WERI-Rb-1 (cell line): ENCODE results near the gene FDX2.

Source experiments
- DNase-seq: peaks from one replicate; pipeline ENCODE4 v3.0.0-alpha.2; 2020
- H3K27ac ChIP-seq: fragments of 250-450 bp; sonication (Bioruptor Pico); 2 replicates; pipeline ENCODE4 v1.5.1; 2020; ENCODE audit warnings: mild to moderate bottlenecking, moderate library complexity
- H3K27me3 ChIP-seq: fragments of 250-450 bp; sonication (Bioruptor Pico); 2 replicates; pipeline ENCODE4 v1.5.1; 2021; ENCODE audit warnings: mild to moderate bottlenecking, low read depth, moderate library complexity; ENCODE audit not compliant: insufficient read depth, severe bottlenecking
- H3K36me3 ChIP-seq: fragments of 250-450 bp; sonication (Bioruptor Pico); 2 replicates; pipeline ENCODE4 v1.5.1; 2020; ENCODE audit warnings: mild to moderate bottlenecking, moderate library complexity
- H3K4me3 ChIP-seq: 2 replicates; pipeline ENCODE4 v1.5.1; 2011; ENCODE audit warnings: low read depth, mild to moderate bottlenecking, control low read depth, low read length
- H3K9me3 ChIP-seq: fragments of 250-450 bp; sonication (Bioruptor Pico); 2 replicates; pipeline ENCODE4 v1.5.1; 2021; ENCODE audit warnings: mild to moderate bottlenecking, moderate library complexity; ENCODE audit not compliant: severe bottlenecking
- TF ChIP-seq, protein P1 (sequence below): IDR thresholded peaks from 2 replicates; pipeline ENCODE4 v1.5.1; 2011; ENCODE audit warnings: low read depth, mild to moderate bottlenecking, control low read depth, inconsistent platforms, low read length

Gene FDX2

DNA sequence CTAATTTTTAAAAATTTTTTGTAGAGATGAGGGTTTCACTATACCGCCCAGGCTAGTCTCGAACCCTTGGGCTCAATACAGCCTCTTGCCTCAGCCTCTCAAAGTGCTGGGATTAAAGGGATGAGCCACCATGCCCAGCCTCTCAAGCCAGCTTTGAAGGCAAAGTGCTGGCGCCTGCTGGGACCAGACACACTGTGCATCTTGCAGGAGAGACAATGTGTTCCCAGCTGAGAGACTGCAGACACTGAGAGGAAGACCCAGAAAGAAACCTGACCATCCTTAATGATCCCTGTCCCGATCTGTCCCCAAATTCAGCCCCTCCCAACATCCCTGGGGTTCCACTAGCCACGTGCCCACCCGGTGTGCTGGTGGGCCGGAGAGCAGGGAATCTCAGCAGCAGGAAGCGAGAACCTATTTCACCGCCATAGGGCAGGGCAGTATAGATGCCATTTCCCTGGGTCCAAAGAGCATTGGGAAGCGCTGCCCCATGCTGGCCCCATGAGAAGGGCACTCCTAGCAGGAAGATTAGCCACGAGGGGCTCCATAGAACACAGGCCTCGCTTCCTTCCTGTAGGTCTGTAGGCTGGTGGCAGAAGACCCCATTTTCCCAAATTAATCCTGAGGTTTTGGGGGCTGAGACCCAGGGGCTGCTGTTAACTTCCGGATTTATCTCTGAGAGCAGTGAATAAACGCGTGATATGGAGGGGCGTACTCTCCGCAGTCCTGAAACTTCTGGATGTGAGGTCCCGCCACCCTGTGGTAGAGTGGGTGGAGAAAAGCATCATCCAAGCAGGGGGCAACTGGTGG is 16.5 kb upstream of the FDX2 start:
- Histone ChIP-seq H3K36me3 (peaks cover 60% of the 10 kb centered on the region), H3K27ac (peak overlapping the region; percentile 99)

DNA sequence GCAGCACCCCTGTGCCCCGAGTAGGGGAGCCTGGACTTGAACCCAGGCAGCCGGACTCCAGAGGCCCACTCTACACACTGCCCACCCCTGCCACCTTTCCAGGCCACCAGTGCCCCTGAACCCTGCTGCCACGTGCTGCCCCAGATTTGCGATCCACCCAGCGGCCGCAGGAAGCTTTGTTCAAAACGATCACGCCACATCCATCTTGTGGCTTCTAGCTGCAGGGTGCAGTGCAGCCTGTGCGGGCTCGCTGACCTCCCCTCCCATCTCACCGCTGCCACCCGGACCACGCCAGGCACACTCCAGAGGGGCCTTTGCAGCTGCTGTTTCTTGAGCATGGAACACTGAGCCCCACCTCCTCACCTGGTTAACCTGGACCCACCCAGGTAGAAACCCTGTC is 13.7 kb upstream of the FDX2 start:
- Histone ChIP-seq H3K27me3 (no peaks in the 10 kb centered on the region), H3K27ac (no peak overlapping the region), H3K9me3 (no peaks in the 10 kb centered on the region), H3K36me3 (peaks cover 83% of the 10 kb centered on the region), H3K4me3 (no peak overlapping the region)
- TF ChIP-seq, protein P1, sequence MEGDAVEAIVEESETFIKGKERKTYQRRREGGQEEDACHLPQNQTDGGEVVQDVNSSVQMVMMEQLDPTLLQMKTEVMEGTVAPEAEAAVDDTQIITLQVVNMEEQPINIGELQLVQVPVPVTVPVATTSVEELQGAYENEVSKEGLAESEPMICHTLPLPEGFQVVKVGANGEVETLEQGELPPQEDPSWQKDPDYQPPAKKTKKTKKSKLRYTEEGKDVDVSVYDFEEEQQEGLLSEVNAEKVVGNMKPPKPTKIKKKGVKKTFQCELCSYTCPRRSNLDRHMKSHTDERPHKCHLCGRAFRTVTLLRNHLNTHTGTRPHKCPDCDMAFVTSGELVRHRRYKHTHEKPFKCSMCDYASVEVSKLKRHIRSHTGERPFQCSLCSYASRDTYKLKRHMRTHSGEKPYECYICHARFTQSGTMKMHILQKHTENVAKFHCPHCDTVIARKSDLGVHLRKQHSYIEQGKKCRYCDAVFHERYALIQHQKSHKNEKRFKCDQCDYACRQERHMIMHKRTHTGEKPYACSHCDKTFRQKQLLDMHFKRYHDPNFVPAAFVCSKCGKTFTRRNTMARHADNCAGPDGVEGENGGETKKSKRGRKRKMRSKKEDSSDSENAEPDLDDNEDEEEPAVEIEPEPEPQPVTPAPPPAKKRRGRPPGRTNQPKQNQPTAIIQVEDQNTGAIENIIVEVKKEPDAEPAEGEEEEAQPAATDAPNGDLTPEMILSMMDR = no peak
- no peak for DNase-seq

More for the DNA sequence above, 16.5 kb upstream of the FDX2 start:
- peak overlapping the region; percentile 74 for H3K4me3 ChIP-seq
- no peaks in the 10 kb centered on the region for H3K9me3 ChIP-seq
- H3K27me3 ChIP-seq = no peaks in the 10 kb centered on the region
- DNase-seq = no peak
- TF ChIP-seq, protein P1 = no peak

DNA sequence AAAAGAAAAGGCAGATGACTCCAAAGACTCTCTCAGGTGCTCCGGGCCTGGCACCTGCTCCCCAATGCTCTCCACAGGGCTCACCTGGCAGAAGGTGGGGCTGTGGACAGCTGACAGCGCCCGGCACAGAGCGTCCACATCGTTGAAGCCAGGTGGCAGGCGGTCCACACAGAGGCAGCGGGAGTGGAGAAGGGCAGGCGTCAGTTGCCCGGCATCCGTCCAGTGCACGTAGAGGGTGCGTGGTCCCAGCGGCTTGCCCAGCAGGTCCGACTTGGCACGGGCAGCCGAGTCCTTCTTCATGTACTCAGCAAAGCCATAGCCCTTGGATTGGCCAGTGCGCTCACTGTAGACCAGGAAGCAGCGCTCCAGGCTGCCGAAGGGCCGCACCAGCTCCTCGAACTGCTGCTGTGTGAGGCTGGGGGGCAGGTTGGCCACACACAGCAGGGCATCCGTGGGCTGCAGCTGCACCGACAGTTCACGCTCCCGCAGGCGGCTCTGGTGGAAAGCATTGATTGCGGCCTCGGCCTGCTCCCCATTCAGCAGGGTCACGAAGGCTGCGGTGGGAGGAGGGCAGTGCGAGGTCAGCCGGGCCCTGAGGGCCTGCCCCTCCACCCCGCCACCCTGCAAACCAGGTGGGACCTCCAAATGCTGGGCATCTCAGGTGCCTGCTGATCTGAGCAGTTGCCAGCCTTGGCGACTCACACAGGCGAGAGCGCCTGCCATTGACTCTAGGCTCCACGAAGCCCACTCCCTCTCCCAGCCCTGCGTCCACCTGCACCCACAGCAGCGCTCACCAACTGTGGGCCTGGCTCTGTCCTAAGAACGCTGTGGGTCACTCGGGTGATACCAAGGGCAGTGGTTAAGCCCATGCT is 13.0 kb upstream of the FDX2 start:
- TF ChIP-seq, protein P1 = no peak
- DNase-seq = no peak
- Histone ChIP-seq H3K4me3 (no peak overlapping the region), H3K27me3 (no peaks in the 10 kb centered on the region), H3K36me3 (peaks cover 86% of the 10 kb centered on the region), H3K27ac (no peak overlapping the region), H3K9me3 (no peaks in the 10 kb centered on the region)

DNA sequence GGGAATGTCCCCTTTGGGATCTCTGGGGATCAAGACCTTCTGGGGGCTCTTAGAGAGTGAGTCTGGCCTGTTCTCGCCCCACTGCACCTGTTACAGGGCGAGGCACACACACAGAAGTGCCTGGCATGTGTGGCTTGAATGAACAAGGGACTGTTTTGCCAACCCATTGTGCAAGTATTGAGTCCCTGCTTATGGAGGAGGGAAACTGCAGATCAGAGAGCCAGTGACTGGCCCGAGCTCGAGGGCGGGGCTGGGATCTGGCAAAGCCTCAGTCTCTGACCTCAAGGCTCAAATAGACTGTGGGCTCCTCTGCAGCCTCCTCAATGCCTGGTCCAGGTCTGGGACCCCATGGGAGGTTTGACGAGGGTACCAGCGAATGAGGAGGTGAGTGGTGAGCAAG is 12.0 kb upstream of the FDX2 start:
- no peak for DNase-seq
- Histone ChIP-seq H3K36me3 (peaks cover 91% of the 10 kb centered on the region), H3K9me3 (no peaks in the 10 kb centered on the region), H3K27ac (no peak overlapping the region), H3K4me3 (no peak overlapping the region), H3K27me3 (no peaks in the 10 kb centered on the region)
- TF ChIP-seq, protein P1 = no peak

DNA sequence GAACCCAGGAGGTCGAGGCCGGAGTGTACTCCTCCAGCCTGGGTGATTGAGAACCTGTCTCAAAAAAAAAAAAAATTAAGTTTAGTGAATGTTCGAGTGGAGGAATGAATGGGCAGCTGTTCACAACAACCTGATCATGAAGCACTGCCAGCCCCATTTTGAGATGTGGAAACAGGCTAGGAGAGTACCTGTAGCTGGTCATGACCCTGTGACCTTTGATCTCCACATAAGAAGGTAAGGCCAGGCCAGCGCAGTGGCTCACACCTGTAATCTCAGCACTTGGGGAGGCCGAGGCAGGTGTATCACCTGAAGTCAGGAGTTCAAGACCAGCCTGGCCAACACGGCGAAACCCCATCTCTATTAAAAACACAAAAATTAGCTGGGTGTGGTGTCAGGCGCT is 9.9 kb upstream of the FDX2 start:
- H3K9me3 ChIP-seq = no peaks in the 10 kb centered on the region
- H3K36me3 ChIP-seq = peaks cover 97% of the 10 kb centered on the region
- H3K27me3 ChIP-seq = no peaks in the 10 kb centered on the region
- TF ChIP-seq, protein P1 = no peak
- H3K27ac ChIP-seq = no peak overlapping the region
- no peak overlapping the region for H3K4me3 ChIP-seq
- no peak for DNase-seq
